KG1 (cell line): ENCODE measurements around the gene TBC1D16.
"Not testable (repeated sequence)": the region's sequence is repeated elsewhere in the genome, so short reads cannot be mapped to it uniquely, and the experiment has no call there.

Experiments
- DNase-seq: peaks from one replicate; lab custom pipeline; 2025; lab: John Stamatoyannopoulos, UW

TBC1D16 gene

DNA sequence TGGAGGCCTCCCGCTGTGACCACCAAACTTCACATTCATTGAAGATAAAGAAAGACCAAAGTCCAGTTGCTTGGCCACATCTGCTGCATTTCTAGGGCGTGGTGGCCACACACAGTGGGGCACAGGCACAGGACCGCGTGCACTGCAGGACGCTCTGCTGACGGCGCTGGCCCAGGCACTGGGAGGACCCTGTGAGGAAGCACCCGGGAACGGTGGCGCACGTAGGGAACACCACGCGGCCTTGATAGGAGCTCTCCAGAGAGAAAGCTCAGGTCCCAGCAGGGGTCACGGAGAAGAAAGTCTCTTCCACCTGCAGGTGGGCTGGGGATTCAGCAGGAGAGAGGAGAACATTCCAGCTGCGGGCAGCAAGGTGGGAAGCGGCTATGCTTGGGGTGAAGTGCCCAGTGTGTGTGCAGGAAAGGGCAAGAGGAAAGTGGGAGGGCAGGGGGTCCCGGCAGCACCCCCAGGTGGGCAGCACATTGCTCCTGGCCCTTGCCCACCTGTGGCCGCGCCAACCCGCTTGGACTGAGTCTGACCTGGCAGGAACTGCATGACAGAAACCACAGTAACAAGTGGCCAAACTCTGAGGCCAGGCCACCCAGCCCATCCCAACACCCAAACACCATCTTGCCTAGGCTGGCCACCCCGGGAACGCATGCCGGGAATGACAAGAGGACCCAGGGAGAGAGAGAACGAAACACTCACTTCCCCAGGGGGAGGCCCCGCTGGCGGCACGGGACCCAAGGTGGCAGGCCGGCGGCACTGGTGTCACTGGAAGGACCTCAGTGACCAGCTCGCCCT, 32.8 kb downstream of the TBC1D16 start:
- DNase-seq = no peak

GRCh38 chr17:80002070-80002641, 33.5 kb downstream of the TBC1D16 start:
- DNase-seq = no peak

DNA sequence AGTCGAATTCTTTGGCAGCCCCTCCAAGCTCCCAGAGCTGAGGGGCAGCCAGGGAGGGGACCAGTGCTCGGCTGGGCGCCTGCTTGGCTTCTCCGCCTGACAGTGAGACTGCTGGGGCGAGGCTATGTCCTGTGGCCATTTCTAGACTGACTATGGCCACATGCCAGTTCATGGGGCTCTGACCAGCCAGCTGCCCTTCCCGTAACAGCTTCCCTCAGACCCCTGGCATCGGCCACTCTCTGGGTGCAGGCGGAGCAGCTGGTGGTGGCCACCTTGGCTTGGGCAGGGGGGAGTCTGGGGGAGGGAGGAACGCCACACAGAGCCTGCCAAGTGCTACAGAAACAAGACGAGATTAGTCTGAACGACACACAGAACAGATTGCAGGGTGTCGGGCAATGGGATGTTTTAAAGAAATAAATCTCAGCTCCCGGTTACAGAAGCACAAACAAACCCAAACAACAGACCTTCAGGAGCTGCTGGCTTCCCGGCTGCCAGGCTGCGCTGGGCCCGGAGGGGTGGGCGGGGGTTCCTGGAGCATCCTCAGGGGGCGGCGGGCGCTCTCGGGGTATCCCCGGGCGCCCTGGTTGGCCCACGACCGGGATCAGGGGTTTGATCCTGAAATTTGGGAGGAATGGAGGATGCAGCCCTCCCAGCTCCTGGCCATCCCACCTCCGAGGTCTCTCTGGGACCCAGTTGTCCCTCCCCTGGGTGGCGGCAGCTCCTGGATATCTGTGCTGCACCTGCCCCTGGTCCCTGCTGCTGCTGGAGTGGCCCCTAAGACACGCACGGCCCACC, 34.5 kb downstream of the TBC1D16 start:
- no peak for DNase-seq

DNA sequence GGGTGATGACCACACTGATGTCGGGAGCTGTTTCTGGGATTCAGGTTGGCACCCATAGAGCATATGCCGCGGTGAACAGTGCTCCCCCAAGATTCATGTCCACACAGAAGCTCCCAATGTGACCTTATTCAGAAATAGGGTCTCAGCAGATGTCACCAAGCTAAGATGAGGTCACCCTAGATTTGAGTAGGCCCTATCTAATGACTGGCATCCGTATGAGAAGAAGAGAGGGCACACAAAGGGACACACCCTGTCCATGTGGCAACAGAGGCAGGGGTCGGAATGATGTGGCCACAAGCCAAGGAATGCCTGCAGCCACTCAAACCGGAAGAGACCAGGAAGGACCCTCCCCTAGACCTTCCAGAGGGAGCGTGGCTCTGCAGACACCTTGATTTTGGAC, 35.5 kb downstream of the TBC1D16 start:
- DNase-seq = no peak

GRCh38 chr17:79997011-79997660, 38.5 kb downstream of the TBC1D16 start:
- peak; percentile 83 for DNase-seq

GRCh38 chr17:79996291-79996690, 39.4 kb downstream of the TBC1D16 start:
- DNase-seq = no peak

GRCh38 chr17:79995696-79996095, 40.0 kb downstream of the TBC1D16 start:
- DNase-seq = no peak

- no peak for DNase-seq
These were observed 41.1 kb downstream of the TBC1D16 start for GRCh38 chr17:79994602-79995001.

- not testable (repeated sequence) for DNase-seq
These were observed 41.5 kb downstream of the TBC1D16 start for GRCh38 chr17:79994228-79994569.

DNA sequence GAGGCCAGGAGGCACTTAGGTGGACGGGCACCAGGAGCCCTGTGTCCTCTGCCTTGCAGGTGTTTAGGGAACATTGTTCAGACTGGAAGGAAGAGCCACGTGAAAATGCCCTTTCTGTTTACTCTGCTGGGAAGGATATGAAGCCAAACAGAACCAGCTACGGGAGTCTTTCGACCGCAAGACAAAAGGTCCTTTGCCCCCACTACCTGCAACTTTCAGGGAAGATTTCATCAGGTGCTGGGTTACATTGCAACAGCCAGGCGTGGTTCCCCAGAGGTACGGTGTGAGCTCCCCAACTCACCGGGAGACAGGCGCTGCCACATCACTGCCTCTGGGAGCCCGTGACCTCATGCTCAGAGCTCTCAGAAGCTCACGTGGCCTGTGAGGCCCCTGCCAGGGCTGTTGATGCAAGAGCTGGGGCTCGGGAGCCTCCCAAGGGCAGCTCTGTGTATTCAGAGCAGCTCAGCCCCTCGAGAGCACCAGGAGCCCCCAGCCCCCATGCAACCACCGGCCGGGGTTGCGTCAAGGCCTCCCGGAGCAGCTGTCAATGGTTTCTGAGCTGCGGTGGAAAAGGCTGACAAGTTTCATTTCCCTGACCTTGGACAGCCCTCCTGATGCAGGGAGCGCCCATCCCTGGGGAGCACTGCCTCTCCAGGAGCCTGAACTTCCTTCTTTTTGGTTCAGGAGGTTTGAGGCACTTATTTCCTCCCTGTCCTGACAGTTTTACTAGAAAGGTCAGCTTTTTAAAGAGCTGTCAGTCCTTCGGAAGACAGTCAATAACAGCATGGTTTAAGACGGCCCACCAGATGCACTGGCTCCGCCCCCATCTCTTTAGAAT, 42.1 kb downstream of the TBC1D16 start:
- DNase-seq = no peak

DNA sequence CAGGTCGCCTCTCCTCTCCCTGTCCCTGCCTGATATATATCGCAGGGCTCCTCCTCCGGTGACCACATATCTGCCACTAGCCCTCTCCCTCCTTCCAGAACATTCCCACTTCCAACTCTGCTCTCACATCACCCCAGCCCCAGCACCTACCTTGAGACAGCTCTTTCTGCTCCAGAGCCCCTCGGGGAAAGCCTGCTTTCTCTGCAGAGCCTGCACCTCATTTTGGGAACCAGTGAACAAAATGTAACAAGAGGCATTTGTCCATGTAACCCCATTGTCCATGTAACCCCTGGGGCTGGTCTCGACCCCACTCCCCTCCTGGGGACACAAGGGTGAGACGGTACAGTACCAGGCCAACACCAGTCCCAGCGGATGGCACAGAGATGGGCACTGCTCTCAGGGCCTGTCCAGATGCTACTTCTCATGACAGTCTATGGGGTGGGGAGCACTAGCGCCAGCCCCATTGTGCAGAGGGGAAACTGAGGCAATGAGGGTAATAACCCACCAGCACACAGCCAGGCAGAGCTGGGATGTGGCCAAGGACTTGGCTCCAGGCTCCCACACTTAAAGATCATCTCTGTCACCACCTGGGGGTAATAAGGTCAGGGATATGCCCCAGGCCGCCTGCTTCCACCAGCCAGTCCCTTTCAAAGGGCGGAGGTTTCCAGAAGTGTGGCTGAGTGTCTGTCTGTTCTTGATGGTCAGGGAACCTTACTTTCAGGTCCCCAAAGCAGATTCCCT, 42.9 kb downstream of the TBC1D16 start:
- no peak for DNase-seq

GRCh38 chr17:79991924-79992648, 43.6 kb downstream of the TBC1D16 start:
- no peak for DNase-seq

- peak; percentile 4 for DNase-seq
These were observed 44.3 kb downstream of the TBC1D16 start for GRCh38 chr17:79991140-79991923.

GRCh38 chr17:79990704-79991103, 45.0 kb downstream of the TBC1D16 start:
- DNase-seq = no peak

GRCh38 chr17:79990051-79990592, 45.5 kb downstream of the TBC1D16 start:
- DNase-seq = no peak

GRCh38 chr17:79989106-79989835, 46.4 kb downstream of the TBC1D16 start:
- DNase-seq = no peak

- no peak for DNase-seq
These were observed 47.3 kb downstream of the TBC1D16 start for GRCh38 chr17:79988185-79988971.

GRCh38 chr17:79987935-79988184, 47.8 kb downstream of the TBC1D16 start:
- DNase-seq = no peak
